Panc1 (cell line): ENCODE measurements around the gene MLLT10. TPM values are rescaled to one million over a fixed set of nuclear protein-coding genes. Genes with fewer than 3 reads are reported as not detected.
A peak's percentile ranks its signal among the peaks of the same experiment; 100 is the strongest.

Experiments
- ATAC-seq: fragments of 200-7000 bp; cut with Tn5 transposase; 2 replicates; pipeline ENCODE4 v1.9.1; 2020; ENCODE audit warnings: mild to moderate bottlenecking, moderate library complexity
- BruUV-seq: library from RNA; stranded (reverse); fragments of 400-500 nt; replicated peaks from 2 replicates; lab custom pipeline; 2021; lab: Mats Ljungman, UMichigan
- CTCF ChIA-PET: fragments of 300-600 bp; sonication (Branson Sonifier 250); formaldehyde crosslinking; loops from one replicate; lab custom pipeline; 2022; ENCODE audit warnings: antibody characterized with exemption; lab: Charles Lee
- POLR2A ChIA-PET: fragments of 300-600 bp; sonication (Branson Sonifier 250); formaldehyde crosslinking; loops from one replicate; lab custom pipeline; 2022; ENCODE audit warnings: antibody characterized with exemption; lab: Charles Lee
- DNase-seq: peaks from one replicate; pipeline ENCODE4 v3.0.0-alpha.2; 2010; ENCODE audit warnings: low read depth, low spot score
- H3K27ac ChIP-seq: 2 replicates; pipeline ENCODE4 v1.5.1; 2011; ENCODE audit warnings: mild to moderate bottlenecking, low read length, inconsistent platforms
- H3K27me3 ChIP-seq: fragments of 200-500 bp; sonication (Bioruptor generic); 2 replicates; pipeline ENCODE4 v1.6.0; 2014; ENCODE audit warnings: low read length, inconsistent platforms; ENCODE audit not compliant: control insufficient read depth, insufficient read depth
- H3K36me3 ChIP-seq: fragments of 200-500 bp; sonication (Bioruptor generic); 2 replicates; pipeline ENCODE4 v1.5.1; 2014; ENCODE audit warnings: inconsistent platforms, mild to moderate bottlenecking, low read length, moderate library complexity; ENCODE audit not compliant: control insufficient read depth, insufficient read depth
- H3K4me1 ChIP-seq: 2 replicates; pipeline ENCODE4 v1.5.1; 2011; ENCODE audit warnings: inconsistent platforms, mild to moderate bottlenecking, low read length, moderate library complexity; ENCODE audit not compliant: control insufficient read depth, insufficient read depth
- H3K4me3 ChIP-seq, 2 experiments: 2 replicates each; pipeline ENCODE4 v1.5.1; 2011 to 2012; ENCODE audit warnings: low read depth in 2 of 2, low read length in 2 of 2, mild to moderate bottlenecking in 2 of 2, inconsistent platforms in 1 of 2, moderate library complexity in 1 of 2
- H3K9me3 ChIP-seq: fragments of 200-500 bp; sonication (Bioruptor generic); 2 replicates; pipeline ENCODE4 v1.5.1; 2014; ENCODE audit warnings: low read depth, mild to moderate bottlenecking, inconsistent platforms, low read length, moderate library complexity; ENCODE audit not compliant: control insufficient read depth, insufficient read depth
- SIN3A ChIP-seq: IDR thresholded peaks from 2 replicates; pipeline ENCODE4 v1.6.1; 2012; ENCODE audit warnings: low read depth, mild to moderate bottlenecking, low read length, moderate library complexity, borderline replicate concordance; ENCODE audit not compliant: insufficient read depth
- TCF7L2 ChIP-seq: IDR thresholded peaks from 2 replicates; pipeline ENCODE4 v1.6.1; 2011; ENCODE audit warnings: mild to moderate bottlenecking, low read depth, low read length, inconsistent platforms
- in situ Hi-C: cut with HindIII; loops from 2 replicates; pipeline ENCODE4 v1.10.0; 2016; ENCODE audit warnings: low sequenced_read_pairs, low pct_unique_long_range_greater_than_20kb
- intact Hi-C: fragments of 100-400 bp; cut with micrococcal nuclease; formaldehyde crosslinking; loops from one replicate; pipeline ENCODE4 v1.10.0; 2022; ENCODE audit not compliant: unreplicated experiment
- total RNA-seq: library from RNA; stranded (reverse); gene quantifications from one replicate; pipeline ENCODE4 v1.2.1, GENCODE V29; 2021; ENCODE audit not compliant: unreplicated experiment
- TF ChIP-seq, protein P1 (sequence below), 2 experiments: IDR thresholded peaks; 2 replicates each; pipeline ENCODE4 v1.6.1; 2011 to 2012; ENCODE audit warnings: low read depth in 2 of 2, control low read depth in 1 of 2, low read length in 1 of 2, mild to moderate bottlenecking in 1 of 2, moderate library complexity in 1 of 2; ENCODE audit not compliant: insufficient read depth in 1 of 2
- TF ChIP-seq, protein P2 (sequence below): fragments of 450-650 bp; IDR thresholded peaks from 2 replicates; pipeline ENCODE4 v1.5.1; 2017; ENCODE audit warnings: mild to moderate bottlenecking

The MLLT10 gene
- total RNA-seq, 1 experiment from 2014 or later: 33.4 TPM

DNA sequence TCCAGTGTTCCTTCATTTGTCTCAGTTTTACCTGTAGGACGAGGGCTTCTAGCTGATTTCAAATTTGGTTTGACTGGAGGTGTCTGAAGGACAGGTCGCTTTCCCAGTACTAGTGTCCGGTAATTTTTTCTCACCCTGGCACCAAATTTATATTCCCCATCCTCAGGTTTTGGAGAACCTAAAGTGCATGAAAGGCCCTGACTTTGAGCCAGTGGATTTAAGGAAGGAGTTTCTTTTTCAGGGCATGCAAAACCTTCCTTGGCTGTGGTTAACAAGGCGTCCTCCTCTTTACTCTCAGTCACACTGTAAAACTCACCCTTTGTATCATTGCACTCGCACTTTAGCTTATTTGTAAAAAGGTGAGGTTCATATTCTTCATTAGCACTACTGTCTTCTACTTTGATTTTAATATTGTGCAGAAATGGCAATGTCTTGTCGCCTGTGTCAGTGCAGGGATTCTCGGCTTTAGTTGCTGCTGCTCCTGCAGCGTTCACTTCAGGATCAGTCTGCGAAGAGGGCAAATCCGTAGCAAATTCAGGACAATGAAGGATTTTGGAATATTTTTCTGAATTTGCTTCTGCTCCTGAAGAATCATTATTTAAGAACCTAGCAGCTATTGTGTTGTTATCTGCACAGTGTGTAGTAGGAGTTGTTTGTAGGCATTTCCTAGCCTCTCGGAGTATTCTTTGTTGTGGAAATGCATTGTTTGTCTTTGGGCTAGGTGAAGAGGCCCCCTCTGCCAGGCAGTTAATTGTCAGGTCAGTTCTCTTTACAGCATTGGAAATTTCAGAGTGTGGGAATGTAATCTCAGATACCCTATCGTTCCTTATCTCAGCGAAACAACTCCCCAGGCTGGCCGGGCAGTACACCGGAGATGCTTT is 18.4 kb upstream of the MLLT10 start:
- ATAC-seq (peak; percentile 3; the same call in 1 of the 2 replicates), DNase-seq (no peak)
- H3K27me3 ChIP-seq: no peaks in the 10 kb centered on the region
- POLR2A ChIA-PET: interaction anchor here (0.6 kb wide), 2 partner anchors 346 to 808 kb away, joined by 5 to 7 read pairs; no protein-coding TSS in a partner anchor
- no peaks in the 10 kb centered on the region; the same call in 1 of the 2 replicates for H3K36me3 ChIP-seq
- peaks cover 23% of the 10 kb centered on the region for H3K4me1 ChIP-seq
- BruUV-seq: no TSS peak
- intact Hi-C loops (no loop called here), in situ Hi-C loops (no loop called here)
- H3K4me3 ChIP-seq: peak overlapping the region; percentile 62
- CTCF ChIA-PET: no interaction called here
- H3K9me3 ChIP-seq: no peaks in the 10 kb centered on the region
- peak overlapping the region; percentile 95 for H3K27ac ChIP-seq
- TF ChIP-seq, protein P1, sequence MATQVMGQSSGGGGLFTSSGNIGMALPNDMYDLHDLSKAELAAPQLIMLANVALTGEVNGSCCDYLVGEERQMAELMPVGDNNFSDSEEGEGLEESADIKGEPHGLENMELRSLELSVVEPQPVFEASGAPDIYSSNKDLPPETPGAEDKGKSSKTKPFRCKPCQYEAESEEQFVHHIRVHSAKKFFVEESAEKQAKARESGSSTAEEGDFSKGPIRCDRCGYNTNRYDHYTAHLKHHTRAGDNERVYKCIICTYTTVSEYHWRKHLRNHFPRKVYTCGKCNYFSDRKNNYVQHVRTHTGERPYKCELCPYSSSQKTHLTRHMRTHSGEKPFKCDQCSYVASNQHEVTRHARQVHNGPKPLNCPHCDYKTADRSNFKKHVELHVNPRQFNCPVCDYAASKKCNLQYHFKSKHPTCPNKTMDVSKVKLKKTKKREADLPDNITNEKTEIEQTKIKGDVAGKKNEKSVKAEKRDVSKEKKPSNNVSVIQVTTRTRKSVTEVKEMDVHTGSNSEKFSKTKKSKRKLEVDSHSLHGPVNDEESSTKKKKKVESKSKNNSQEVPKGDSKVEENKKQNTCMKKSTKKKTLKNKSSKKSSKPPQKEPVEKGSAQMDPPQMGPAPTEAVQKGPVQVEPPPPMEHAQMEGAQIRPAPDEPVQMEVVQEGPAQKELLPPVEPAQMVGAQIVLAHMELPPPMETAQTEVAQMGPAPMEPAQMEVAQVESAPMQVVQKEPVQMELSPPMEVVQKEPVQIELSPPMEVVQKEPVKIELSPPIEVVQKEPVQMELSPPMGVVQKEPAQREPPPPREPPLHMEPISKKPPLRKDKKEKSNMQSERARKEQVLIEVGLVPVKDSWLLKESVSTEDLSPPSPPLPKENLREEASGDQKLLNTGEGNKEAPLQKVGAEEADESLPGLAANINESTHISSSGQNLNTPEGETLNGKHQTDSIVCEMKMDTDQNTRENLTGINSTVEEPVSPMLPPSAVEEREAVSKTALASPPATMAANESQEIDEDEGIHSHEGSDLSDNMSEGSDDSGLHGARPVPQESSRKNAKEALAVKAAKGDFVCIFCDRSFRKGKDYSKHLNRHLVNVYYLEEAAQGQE (IDR thresholded peaks at IDR 0.05; ENCODE audit: insufficient read depth in 1 of 2, low read depth in 2 of 2, low read length in 1 of 2): no peak
- TF ChIP-seq, protein P2, sequence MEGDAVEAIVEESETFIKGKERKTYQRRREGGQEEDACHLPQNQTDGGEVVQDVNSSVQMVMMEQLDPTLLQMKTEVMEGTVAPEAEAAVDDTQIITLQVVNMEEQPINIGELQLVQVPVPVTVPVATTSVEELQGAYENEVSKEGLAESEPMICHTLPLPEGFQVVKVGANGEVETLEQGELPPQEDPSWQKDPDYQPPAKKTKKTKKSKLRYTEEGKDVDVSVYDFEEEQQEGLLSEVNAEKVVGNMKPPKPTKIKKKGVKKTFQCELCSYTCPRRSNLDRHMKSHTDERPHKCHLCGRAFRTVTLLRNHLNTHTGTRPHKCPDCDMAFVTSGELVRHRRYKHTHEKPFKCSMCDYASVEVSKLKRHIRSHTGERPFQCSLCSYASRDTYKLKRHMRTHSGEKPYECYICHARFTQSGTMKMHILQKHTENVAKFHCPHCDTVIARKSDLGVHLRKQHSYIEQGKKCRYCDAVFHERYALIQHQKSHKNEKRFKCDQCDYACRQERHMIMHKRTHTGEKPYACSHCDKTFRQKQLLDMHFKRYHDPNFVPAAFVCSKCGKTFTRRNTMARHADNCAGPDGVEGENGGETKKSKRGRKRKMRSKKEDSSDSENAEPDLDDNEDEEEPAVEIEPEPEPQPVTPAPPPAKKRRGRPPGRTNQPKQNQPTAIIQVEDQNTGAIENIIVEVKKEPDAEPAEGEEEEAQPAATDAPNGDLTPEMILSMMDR: no peak
- TF ChIP-seq SIN3A (0 out of 2 replicates have a peak, but pooled peaks have one; percentile 7), TCF7L2 (peak; percentile 51; the same call in 1 of the 2 replicates)

GRCh38 chr10:21516242-21517131 is 17.5 kb upstream of the MLLT10 start:
- TF ChIP-seq, protein P2: no peak
- TF ChIP-seq, protein P1 (IDR thresholded peaks at IDR 0.05; ENCODE audit: insufficient read depth in 1 of 2, low read depth in 2 of 2, low read length in 1 of 2): no peak
- peak; percentile 10; the same call in 1 of the 2 replicates for TF ChIP-seq TCF7L2
- intact Hi-C loops (no loop called here), in situ Hi-C loops (no loop called here)
- Histone ChIP-seq H3K9me3 (no peaks in the 10 kb centered on the region), H3K27me3 (no peaks in the 10 kb centered on the region), H3K36me3 (no peaks in the 10 kb centered on the region; the same call in 1 of the 2 replicates), H3K4me3 (peak overlapping the region; percentile 62), H3K27ac (peak overlapping the region; percentile 95), H3K4me1 (peaks cover 21% of the 10 kb centered on the region)
- ChIA-PET POLR2A (interaction anchor here (0.6 kb wide), 4 partner anchors 90 to 807 kb away, joined by 5 to 16 read pairs (median 8); no protein-coding TSS in a partner anchor), CTCF (interaction anchor here (0.6 kb wide), 1 partner anchor 56 kb away, joined by 3 read pairs; no protein-coding TSS in a partner anchor)
- DNase-seq (no peak), ATAC-seq (peak; percentile 47)
- no TSS peak for BruUV-seq
